GM11168 (cell line): Measurements from ENCODE around the gene TSPAN3.

Source experiments
- in situ Hi-C: fragments of 300-500 bp; cut with MboI; formaldehyde crosslinking; loops from one replicate; pipeline ENCODE4 v1.12.0; 2022; ENCODE audit warnings: low sequenced_read_pairs; ENCODE audit not compliant: unreplicated experiment

Gene TSPAN3

GRCh38 chr15:77025083-77025901 is 45.6 kb downstream of the TSPAN3 start:
- in situ Hi-C loops, result no loop called here

GRCh38 chr15:77024273-77025082 is 46.4 kb downstream of the TSPAN3 start:
- in situ Hi-C loops, result no loop called here

- in situ Hi-C loops, result no loop called here
Observed at GRCh38 chr15:77023576-77024272, 47.2 kb downstream of the TSPAN3 start.

DNA sequence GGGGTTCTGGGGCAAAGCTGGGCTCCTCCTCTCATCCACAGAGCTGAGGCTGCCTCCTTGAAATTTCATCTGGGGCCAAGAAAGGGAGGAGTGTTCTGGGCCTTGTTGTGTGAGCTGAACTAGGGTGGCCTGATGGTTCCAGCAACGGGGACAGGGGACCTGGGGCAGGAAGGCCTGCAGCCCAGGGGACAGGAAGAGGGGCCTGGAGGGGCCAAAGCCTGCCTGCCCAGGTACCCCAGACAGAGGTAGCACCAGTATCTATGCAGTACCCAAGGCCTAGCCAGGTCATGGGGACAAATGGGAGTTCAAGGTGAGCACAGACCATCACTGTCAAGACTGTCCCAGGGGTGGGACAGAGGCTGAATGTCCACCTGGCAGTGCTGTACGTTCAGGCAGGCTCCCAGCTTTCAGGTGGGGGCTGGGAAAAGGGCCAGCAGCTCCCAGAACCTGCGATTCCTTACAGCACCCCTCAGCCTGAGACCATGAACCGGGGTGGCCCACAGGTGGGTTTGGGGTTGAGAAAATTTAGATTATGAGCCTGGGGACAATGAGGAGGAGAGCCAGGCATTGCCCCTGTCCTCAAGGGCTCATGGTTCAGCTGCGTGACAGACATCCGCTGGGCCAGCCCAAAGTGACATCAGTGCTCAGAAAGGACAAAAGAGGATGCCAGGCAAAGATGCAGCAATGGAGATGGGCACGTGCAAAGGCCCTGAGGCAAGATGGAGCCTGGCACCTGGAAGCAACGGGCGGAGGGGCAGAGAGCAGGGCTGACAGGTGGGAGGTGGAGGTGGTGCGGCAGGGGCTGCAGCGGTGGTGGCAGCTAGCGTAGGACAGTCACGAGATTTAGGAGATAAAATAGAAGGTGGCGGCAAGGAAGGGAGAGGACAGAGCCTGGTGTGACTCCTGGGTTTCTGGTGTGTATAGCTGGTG is 48.0 kb downstream of the TSPAN3 start:
- in situ Hi-C loops, result no loop called here

DNA sequence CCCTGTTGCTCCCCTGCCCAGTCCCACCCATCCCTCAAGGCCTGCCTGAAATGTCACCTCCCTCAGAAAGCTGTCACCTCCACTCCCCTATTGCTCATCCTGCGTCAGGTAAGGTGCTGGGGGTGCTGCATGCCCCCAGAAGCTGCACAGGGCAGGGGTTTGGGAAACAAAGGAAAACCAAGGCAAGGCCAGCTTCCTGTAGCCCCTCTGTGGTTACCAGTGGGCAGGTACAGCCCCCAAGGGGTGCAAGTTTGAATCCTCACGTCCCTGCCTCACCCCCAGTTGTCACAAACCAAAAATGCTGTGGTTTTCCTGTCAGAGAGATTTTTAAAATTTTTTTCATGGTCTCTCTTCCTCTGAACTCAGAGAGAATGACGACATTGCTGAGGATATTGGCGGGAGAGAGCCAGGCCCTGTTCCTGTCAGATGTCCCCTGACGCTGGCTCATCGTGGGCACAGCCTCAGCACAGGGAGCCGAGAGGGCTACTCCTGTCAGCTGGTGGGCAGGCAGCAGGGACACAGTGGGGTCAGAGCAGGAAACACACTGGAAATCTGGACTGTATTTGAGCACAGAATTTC is 49.0 kb downstream of the TSPAN3 start:
- in situ Hi-C loops, result no loop called here

GRCh38 chr15:77021088-77021481 is 49.8 kb downstream of the TSPAN3 start:
- in situ Hi-C loops, result no loop called here

DNA sequence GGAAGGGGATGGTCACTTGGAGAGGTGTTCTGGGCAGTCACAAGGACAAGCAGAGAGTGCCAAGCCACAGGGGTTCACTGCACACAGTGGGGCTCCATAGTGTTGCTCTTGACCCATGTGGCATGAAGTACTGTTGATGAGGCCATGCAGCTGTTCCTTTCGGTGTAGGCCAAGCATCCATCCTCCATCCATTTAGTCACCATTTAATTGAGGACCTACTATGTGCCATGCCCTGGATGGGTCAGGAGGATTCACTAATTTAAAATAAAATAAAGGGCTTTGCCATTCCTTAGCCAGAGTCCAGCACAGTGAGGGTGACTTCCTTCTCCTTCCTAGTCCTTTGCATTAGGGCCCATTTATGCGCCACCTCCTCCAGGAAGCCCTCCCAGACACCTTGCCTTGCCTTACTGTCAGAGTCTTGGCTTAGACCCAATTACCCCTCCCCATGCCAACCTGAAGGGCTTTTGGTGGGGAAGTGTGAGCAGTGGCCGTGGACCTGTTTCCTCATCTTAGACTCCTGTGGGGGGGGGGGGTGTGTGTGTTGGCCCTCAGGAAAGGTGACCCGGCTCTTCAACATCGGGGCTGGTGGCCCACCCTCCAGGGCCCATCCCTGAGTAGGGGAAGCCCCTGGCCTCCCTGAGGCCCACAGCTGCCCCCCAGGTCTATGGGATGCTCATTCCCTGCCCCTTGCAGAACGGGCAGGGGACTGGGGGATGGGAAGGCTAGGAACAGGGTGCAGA is 50.4 kb downstream of the TSPAN3 start:
- in situ Hi-C loops, result no loop called here

DNA sequence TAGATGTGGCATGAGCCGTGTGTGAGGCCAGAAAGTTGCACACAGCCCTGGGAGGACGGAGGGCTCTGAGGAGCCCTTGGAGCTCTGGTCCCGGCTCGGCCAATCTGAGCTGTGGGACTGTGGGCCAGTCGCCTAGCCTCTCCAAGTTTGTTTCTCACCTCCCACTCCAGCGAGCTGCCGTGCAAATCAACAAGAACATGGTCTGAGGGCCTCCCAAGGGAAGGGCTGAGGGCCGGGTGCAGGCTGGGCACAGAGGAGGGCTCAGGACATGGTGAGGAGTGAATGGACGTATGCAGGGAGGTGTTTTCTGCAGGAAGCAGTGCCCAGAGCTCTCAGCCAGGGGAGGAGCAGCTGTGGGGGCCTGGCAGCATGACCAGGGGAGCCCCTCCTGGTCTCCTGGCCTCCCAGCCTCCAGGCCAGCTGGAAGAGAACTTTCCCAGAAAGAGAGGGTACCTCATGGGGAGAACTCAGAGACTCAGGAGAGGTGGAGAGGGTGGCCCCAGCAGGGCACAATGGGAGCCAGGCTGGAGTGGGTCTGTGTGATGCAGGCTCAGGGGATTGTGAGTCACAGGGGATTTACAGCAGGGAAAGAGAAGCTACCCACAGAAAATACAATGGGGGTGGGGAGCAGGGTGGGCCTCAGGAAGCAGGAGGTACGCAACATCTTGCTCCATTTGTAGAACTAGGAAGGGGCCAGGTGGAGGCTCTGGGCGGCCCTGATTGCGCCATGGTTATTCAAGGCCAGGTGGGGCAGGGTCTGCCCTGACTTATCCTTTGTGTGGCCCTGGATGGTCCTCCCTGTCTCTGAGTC is 51.2 kb downstream of the TSPAN3 start:
- in situ Hi-C loops, result no loop called here

DNA sequence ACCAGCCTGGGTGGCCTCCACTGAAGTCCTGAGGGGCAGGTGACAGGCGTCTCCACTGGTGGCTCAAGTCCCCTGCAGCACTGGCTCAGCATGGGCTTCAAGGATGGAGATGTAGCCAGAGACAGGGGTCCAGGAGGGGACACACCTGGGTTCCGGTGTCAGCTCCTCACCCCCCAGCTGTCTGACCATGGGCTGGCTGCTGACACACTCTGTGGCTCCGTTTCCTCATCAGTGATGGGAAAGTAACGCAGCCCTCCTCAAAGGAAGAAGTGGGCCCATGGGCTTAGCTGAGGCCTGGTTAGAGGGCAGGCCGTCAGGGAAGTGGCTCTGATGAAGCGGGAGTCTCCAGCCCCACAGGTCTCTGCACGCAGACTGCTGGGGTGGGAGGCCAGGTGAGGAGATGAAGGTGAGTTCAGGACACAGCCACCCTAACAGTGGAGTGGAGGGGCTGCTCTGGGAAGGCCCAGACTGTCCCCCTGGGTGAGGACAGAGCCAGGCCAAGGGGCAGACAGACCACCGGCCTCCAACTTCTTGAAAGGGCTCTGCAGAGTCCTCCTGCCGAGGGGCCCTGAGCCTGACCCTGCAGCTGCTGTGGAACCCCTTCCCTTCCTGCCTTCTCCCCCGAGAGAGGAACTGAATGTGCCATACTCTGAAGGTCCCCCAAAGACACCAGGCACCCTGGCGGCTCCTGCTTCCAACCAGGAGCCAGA is 52.0 kb downstream of the TSPAN3 start:
- in situ Hi-C loops, result no loop called here

GRCh38 chr15:77017761-77018720 is 52.9 kb downstream of the TSPAN3 start:
- in situ Hi-C loops, result no loop called here

DNA sequence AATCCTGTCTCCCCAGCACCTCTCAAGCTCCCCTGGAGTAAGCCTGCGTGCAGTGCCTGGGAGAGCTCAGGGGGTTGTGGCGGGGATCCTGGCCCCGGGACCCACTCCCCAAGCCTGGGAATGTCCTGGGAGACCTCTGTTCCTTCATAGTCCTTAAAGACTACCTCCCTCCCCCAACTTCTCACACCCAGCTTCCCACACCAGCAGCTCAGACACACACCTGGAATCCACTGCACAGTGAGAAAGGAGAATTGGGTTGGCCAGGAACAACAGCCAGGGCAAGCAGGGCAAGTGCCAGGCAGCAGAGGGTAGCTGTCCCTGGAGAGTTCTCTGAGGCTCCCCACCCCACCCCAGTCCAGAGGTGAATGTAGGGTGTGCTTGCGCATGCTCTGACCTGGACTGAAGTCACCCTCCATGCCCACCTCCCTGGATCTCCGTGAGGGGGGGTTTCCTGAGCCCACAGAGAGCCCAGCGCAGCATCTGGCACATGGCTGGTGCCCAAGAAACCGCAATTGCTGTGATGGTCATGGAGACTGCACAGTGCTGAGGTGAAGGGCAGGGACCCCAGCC is 53.7 kb downstream of the TSPAN3 start:
- in situ Hi-C loops, result no loop called here

DNA sequence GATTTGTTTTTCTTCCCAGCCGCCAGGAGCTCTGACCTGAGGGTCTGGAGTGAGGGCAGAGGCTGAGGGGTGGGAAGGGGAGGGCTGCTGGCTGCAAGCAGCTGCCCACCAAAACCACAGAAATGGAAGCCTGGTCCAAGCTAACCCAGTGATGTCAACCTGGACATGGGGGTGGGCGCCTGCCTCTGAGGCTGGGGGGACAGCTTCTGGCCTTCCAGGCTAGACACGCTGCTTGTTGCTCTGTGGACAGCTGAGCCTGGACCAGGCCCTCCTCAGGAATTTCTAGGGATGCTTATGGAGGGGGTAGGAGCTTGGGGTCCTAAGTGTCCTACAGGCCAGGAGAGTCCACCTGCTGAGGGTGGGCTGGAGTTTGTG is 54.6 kb downstream of the TSPAN3 start:
- in situ Hi-C loops, result no loop called here

DNA sequence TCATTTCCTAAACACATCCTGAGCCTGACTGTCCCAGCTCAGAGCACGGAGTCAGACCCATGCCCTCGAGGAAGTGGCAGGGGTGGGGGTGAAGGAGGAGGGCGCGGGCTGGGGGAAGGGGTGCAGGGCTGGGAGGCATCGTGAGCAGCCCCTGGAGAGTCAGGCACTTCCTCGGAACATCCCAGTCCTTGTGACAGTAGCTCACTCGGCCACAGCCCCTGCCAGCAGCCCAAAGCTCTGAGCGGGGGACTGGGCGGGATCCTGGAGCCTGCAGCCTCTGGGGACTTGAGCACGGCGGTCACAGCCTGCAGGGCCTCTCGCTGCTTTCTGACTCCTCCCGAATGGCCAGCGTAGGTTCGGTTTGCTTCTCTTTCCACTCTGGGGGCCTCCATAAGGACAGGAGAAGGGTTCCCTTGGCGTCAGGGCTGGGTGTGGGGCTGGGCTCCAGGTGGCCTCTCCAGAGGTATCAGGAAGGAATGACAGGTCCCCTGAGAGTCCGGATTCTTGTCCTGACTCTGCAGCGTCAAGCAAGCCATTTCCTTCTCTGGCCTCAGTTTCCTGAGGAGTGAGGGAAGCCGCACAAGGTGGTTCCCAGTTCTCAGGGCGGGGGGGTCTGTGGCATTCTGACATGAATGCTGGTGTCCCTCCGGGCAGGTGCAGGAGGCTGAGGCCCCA is 55.1 kb downstream of the TSPAN3 start:
- in situ Hi-C loops, result no loop called here

- in situ Hi-C loops, result no loop called here
Observed at GRCh38 chr15:77014132-77015081, 56.5 kb downstream of the TSPAN3 start.

DNA sequence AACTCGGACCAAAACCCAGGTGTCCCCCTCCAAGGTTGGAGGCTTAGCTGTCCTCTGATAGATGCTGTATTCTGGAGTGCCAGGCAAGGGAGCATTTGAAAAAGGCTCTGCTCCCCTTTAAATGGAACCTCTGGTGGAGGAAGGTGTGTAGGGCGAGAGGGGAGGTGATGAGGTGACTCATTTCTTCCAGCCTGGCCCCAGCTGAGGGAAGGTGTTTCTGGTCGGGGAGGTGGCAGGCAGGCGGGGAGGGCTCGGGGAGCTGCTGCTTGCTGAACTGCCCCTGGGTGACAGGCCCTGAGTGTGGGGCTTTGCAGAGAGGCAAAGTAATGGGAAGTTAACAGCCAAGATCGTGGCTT is 57.2 kb downstream of the TSPAN3 start:
- in situ Hi-C loops, result no loop called here
